Ammon's horn (tissue), 1 donor: ENCODE results near the gene OR1A1.
"Not testable (repeated sequence)": the region's sequence is repeated elsewhere in the genome, so short reads cannot be mapped to it uniquely, and the experiment has no call there.

Experiments
- DNase-seq: peaks from one replicate; pipeline ENCODE4 v3.0.0-alpha.2; 2016; ENCODE audit warnings: low spot score

The OR1A1 gene

GRCh38 chr17:3207367-3207766 lies at the start of gene OR1A1:
Gene OR1A1, plus strand, starts transcription at chr17:3207667. Its CDS starts 7,954 bp downstream, at chr17:3215621.
- DNase-seq = no peak

- DNase-seq = peak; percentile 34
Measured at GRCh38 chr17:3167574-3167973, 39.9 kb upstream of the OR1A1 start.

GRCh38 chr17:3189961-3190360 lies 17.5 kb upstream of the OR1A1 start:
- DNase-seq = no peak

- no peak for DNase-seq
Measured at GRCh38 chr17:3197219-3197618, 10.2 kb upstream of the OR1A1 start, which contains the start of gene OR1A2. Gene OR1A2, plus strand, starts transcription at chr17:3197519. Its CDS starts 0 bp downstream, at chr17:3197519.

GRCh38 chr17:3208484-3208883 lies 1.0 kb downstream of the OR1A1 start:
- no peak for DNase-seq

- DNase-seq = no peak
Measured at GRCh38 chr17:3213001-3213400, 5.5 kb downstream of the OR1A1 start.

GRCh38 chr17:3213587-3213986 lies 6.1 kb downstream of the OR1A1 start:
- no peak for DNase-seq

GRCh38 chr17:3219978-3220377 lies 12.5 kb downstream of the OR1A1 start:
- DNase-seq = not testable (repeated sequence)

- no peak for DNase-seq
Measured at GRCh38 chr17:3221850-3222249, 14.4 kb downstream of the OR1A1 start.

- DNase-seq = no peak
Measured at GRCh38 chr17:3222505-3222904, 15.0 kb downstream of the OR1A1 start.

GRCh38 chr17:3224721-3225352 lies 17.4 kb downstream of the OR1A1 start:
- DNase-seq = not testable (repeated sequence)

GRCh38 chr17:3232300-3232699 lies 24.8 kb downstream of the OR1A1 start:
- not testable (repeated sequence) for DNase-seq

- peak; percentile 8 for DNase-seq
Measured at GRCh38 chr17:3238685-3239084, 31.2 kb downstream of the OR1A1 start.

GRCh38 chr17:3241044-3241443 lies 33.6 kb downstream of the OR1A1 start:
- not testable (repeated sequence) for DNase-seq

GRCh38 chr17:3244841-3245240 lies 37.4 kb downstream of the OR1A1 start:
- DNase-seq = not testable (repeated sequence)

- not testable (repeated sequence) for DNase-seq
Measured at GRCh38 chr17:3249013-3249412, 41.5 kb downstream of the OR1A1 start.

- DNase-seq = no peak
Measured at GRCh38 chr17:3256575-3256974, 49.1 kb downstream of the OR1A1 start.

- DNase-seq = no peak
Measured at GRCh38 chr17:3260163-3260562, 52.7 kb downstream of the OR1A1 start.

GRCh38 chr17:3260600-3260999 lies 53.1 kb downstream of the OR1A1 start:
- DNase-seq = no peak
